ENCODE measurements around the gene GLTP.

The GLTP gene

DNA sequence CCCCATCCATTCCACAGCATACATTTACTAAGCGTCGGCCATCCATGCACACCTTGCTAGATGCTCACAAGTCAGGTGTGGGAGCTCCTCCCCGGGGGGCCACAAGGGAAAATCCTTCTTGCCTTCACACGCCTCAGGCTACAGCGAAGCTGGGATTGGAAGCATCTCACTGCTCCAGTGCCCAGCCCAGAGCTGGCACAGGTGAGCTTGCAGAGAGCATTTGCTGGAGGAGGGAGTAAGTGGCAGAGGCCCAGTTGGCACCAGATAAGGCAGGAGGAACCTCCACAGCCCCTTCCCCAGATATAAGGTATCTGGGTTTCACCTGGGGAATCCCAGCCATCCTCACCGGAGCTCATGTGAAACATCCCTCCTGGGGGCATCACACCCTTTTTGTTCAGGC, 49.0 kb downstream of the GLTP start:
- ChIA-PET POLR2A (ENCODE audit: low non-redundant PET) (no interaction called here), CTCF (interaction anchor here (2.8 kb wide), 1 partner anchor 14 kb away, joined by 12 read pairs; no protein-coding TSS in a partner anchor)
- TF ChIP-seq, protein P1, sequence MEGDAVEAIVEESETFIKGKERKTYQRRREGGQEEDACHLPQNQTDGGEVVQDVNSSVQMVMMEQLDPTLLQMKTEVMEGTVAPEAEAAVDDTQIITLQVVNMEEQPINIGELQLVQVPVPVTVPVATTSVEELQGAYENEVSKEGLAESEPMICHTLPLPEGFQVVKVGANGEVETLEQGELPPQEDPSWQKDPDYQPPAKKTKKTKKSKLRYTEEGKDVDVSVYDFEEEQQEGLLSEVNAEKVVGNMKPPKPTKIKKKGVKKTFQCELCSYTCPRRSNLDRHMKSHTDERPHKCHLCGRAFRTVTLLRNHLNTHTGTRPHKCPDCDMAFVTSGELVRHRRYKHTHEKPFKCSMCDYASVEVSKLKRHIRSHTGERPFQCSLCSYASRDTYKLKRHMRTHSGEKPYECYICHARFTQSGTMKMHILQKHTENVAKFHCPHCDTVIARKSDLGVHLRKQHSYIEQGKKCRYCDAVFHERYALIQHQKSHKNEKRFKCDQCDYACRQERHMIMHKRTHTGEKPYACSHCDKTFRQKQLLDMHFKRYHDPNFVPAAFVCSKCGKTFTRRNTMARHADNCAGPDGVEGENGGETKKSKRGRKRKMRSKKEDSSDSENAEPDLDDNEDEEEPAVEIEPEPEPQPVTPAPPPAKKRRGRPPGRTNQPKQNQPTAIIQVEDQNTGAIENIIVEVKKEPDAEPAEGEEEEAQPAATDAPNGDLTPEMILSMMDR (conservative IDR thresholded peaks at IDR 0.05; ENCODE audit: low read depth) = no peak
- no peak overlapping the region for H3K27ac ChIP-seq
- DNase-seq (ENCODE audit: low spot score) = no peak

DNA sequence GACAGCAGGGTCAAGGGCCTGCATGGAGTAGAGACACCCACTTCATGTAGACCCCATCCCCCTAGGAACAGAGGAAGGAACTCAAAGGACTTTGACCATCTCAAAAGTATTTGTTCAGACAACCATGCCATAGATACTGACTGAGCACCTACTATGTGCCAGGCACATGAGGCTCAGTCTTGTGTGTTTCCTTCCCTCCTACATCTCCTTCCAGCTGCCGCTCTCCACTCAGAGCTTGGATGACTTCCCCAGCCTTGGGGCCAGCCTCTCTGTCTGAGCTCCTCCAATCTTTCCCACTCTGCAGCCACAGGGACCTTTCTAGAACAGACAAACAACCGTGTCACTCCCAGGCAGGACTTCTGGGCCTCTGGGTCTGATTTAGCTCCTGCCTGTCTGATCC, 49.6 kb downstream of the GLTP start:
- TF ChIP-seq, protein P1 (conservative IDR thresholded peaks at IDR 0.05; ENCODE audit: low read depth) = no peak
- H3K27ac ChIP-seq = no peak overlapping the region
- POLR2A ChIA-PET (ENCODE audit: low non-redundant PET) = no interaction called here
- CTCF ChIA-PET = interaction anchor here (2.8 kb wide), 1 partner anchor 14 kb away, joined by 12 read pairs; no protein-coding TSS in a partner anchor
- DNase-seq (ENCODE audit: low spot score) = no peak

DNA sequence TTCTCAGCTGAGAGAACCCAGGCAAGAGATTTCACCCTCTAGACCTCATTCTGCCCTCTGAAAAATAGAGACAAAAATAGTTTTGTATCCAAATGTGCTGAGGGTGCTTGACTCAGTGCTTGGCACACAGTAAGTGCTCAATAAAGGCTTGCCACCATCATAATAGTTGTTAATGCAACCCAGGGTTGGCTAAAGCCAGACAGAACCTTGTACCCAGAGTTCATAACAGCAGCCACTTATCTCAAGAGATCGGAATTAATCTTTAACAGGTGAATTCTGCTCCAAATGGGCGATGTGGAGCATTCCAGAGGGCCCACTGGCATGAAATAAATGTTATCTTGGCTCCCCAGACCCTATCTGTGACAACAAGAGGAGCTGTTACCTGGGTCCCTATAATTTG, 50.1 kb downstream of the GLTP start:
- TF ChIP-seq, protein P1 (conservative IDR thresholded peaks at IDR 0.05; ENCODE audit: low read depth) = no peak
- POLR2A ChIA-PET (ENCODE audit: low non-redundant PET) = no interaction called here

DNA sequence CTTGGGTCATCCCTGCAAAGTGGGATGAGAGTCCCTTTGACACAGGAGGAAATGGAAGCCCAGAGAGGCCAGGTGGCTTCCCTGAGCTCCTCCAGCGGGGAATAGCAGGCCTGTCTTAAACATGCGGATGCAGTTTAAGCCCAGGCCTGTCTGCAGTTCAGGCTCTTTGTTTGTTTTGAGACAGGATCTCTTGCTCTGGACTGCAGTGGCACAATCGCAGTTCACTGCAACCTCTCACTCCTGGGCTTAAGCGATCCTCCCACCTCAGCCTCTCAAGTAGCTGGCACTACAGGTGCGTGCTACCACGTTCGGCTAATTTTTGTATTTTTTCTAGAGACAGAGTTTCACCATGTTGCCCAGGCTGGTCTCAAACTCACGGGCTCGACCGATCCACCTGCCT, 50.7 kb downstream of the GLTP start:
- TF ChIP-seq, protein P1 (conservative IDR thresholded peaks at IDR 0.05; ENCODE audit: low read depth) = no peak
- ChIA-PET CTCF (interaction anchor here (0.7 to 2.8 kb wide), 3 partner anchors 8 to 36 kb away, joined by 4 to 12 read pairs (median 6); no protein-coding TSS in a partner anchor), POLR2A (ENCODE audit: low non-redundant PET) (no interaction called here)
- H3K27ac ChIP-seq = no peak overlapping the region; the same call in 1 of the 2 replicates
- no peak for DNase-seq (ENCODE audit: low spot score)

More for the DNA sequence above, 50.1 kb downstream of the GLTP start:
- H3K27ac ChIP-seq = no peak overlapping the region
- CTCF ChIA-PET = interaction anchor here (2.8 kb wide), 1 partner anchor 15 kb away, joined by 12 read pairs; no protein-coding TSS in a partner anchor
- DNase-seq (ENCODE audit: low spot score) = no peak

DNA sequence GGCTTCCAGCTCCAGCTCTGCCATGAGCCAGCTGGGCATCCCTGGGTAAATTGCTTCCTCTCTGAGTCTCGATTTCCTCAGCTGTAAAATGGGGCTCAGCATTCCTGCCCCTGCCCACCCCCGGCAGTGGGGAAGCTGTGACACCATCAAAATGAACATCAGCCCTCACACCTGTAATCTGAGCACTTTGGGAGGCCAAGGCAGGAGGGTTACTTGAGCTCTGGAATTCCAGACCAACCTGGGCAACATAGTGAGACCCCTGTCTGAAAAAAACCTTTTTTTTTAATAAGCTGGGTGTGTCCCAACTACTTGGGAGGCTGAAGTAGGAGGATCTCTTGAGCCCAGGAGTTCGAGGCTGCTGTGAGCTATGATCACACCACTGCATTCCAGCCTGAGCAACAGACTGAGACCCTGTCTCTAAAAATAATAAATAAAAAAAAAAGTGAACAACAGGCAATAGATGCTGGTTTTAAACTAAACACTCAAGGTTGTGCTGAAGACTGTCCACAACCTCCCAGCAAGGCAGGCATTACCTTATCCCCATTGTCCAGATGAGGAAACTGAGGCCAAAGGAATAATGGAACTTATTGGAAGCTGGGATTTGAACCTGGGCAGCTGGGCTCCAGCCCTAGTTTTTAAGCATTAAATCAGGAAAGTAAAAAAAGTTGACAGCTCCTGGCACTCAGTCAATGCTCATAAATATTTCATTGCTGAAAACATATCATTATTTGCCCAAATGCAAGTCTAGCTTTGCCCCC, 51.4 kb downstream of the GLTP start:
- H3K27ac ChIP-seq = no peak overlapping the region
- DNase-seq (ENCODE audit: low spot score) = no peak
- TF ChIP-seq, protein P1 (conservative IDR thresholded peaks at IDR 0.05; ENCODE audit: low read depth) = no peak
- POLR2A ChIA-PET (ENCODE audit: low non-redundant PET) = no interaction called here
- CTCF ChIA-PET = interaction anchor here (0.5 to 2.8 kb wide), 6 partner anchors 8 to 203 kb away, joined by 3 to 12 read pairs (median 4); no protein-coding TSS in a partner anchor

DNA sequence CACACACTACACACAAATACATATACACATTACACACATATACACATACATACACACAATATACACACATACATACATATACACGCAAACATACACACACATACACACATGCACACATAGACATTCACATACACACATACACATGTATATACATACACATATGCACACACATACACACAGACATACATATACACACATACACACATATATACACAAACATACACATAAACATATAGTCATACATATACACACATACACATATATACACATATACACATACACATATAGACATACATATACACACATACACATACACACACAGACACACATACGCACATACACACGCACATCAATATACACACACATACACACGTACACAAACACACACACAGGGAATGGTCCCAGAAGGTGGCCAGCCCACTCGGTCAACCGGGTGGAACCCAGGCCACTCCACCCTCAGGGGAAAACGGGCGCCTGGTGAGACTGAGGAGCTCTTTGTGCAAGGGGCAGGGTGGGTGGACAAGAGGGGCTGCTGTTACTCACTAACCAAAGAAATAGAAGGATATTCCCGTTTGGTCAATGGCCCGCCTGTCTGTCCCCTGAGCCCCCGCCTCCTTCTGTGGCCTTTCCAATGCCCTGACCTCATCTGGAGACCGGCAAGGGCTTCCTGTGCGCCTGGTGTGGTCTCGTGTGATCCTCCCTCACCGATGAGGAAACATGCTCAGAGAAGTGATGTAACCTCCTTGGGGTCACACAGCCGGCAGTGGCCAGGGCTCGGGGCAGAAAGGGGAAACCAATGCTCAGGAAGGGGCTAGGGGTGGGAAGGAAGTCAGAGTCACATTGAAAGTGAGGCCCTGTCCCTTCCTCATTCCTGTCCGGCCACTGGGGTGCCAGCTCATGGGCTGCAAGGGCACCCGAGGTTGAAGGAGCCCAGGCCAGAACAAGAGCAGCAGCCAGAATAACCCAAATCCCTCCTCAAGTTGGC, 52.5 kb downstream of the GLTP start:
- H3K27ac ChIP-seq = no peak overlapping the region
- ChIA-PET POLR2A (ENCODE audit: low non-redundant PET) (no interaction called here), CTCF (interaction anchor here (0.5 to 0.7 kb wide), 2 partner anchors 10 to 204 kb away, joined by 3 to 4 read pairs; no protein-coding TSS in a partner anchor)
- DNase-seq (ENCODE audit: low spot score) = no peak
- TF ChIP-seq, protein P1 (conservative IDR thresholded peaks at IDR 0.05; ENCODE audit: low read depth) = no peak

All from RWPE1 (cell line).